Measurements from ENCODE around the gene OGDH. TPM values are rescaled to one million over a fixed set of nuclear protein-coding genes. Genes with fewer than 3 reads are reported as not detected.
"Not testable (repeated sequence)": the region's sequence is repeated elsewhere in the genome, so short reads cannot be mapped to it uniquely, and the experiment has no call there.

The OGDH gene
- 56.7 TPM for polyA plus RNA-seq (2013, experiment 1 of 2; ENCODE audit: insufficient read length)
- polyA plus RNA-seq (2013, experiment 2 of 2; ENCODE audit: insufficient read length) = 56.2 TPM

DNA sequence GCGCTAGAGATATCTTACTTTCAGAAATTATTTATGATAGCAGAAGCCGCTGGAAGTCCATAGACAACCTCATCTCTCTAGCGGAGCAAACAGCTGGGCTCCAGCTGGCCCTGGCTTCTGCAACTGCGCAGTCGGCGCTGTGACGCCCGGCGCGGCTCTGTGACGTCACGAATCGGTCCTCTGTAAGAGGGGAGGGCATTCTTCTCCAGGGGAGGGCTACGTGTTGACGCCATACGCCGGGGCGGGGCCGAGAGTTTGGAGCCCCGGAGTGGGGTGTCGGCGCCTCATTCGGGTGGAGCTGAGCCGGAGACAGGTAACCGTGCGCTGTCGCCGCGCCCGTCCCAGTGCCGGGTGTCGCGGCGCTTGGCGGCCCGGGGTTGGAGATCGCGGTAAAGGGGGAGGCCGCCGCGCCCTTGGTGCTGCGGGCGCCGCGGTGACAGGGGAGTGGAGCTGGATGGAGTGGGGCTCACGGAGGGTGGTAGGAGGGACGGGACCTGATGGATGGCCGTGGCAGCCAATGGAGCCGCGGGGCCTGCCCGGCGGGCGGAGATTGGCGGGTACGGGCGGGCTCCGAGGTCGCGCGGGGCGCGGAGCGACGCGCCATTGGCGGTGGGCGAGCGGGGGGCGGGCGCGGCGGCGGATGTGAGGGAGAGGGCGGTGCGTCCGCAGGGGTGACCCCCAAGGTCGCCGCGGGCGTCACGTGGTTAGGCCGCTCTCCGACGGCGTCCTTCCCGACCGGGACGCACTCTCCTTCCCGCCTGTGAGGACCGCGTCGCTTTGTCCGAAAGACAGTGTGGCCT lies at the start of gene OGDH:
OGDH (plus strand) TSS at position 287 of the 800 bp plus-strand sequence. CDS start 17,717 bp downstream, outside the sequence.
- peak; percentile 99 for DNase-seq

DNA sequence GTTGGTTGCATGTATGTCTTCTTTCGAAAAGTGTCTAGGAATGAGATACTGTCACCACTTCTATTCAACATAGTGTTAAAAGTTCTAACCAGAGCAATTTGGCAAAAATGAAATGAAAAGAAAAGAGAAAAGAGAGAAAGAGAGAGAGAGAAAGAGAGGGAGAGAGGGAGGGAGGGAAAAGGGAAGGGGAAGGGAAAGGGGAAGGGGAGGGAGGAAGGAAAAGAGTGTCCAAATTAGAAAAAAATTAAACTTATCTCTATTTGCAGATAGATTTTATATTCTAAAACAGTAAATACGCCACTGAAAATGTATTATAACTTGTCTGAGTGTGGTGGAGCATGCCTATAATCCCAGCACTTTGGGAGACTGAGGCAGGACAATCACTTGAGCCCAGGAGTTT lies 48.9 kb upstream of the OGDH start:
- DNase-seq = no peak

- no peak for DNase-seq
These were observed 46.9 kb upstream of the OGDH start for GRCh38 chr7:44559485-44559884.

- no peak for DNase-seq
These were observed 44.9 kb upstream of the OGDH start for GRCh38 chr7:44561481-44561880.

- DNase-seq = peak; percentile 37
These were observed 44.3 kb upstream of the OGDH start for GRCh38 chr7:44561962-44562621.

DNA sequence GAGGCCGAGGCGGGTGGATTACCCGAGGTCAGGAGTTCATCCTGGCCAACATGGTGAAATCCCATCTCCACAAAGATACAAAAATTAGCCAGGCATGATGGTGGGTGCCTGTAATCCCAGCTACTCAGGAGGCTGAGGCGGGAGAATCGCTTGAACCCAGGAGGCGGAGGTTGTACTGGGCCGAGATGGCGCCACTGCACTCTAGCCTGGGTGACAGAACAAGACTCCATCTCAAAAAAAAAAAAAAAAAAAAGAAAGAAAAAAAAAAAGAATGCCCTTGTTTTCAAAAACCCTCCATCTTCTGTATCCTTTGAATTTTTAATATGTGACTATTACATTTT lies 43.8 kb upstream of the OGDH start:
- DNase-seq = not testable (repeated sequence)

DNA sequence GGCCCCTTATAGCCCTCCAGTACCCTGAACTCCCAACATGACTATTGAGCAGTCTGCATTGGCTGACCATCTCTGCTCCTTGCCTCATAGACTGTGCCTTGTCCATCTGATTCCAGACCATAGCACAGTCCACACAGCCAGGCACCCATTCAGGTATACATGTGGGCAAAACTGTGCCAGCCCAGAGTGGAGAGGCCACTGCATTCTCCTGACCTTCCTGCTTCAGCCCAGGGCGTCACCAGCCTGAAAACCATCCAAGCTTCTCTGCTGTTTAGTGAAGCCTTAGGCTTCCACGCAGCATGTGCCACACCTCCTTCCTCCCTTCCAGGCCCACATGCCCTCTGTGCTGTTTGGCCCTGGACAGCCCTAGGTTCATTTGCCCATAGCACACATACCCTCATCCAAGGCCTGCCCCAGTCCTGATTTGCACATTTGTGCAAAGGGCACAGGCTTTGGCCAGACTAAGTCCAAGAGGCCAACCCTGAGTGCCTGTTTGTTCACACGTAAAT lies 43.2 kb upstream of the OGDH start:
- DNase-seq = no peak

- DNase-seq = no peak
These were observed 41.8 kb upstream of the OGDH start for GRCh38 chr7:44564606-44565005.

GRCh38 chr7:44565097-44565794 lies 41.2 kb upstream of the OGDH start:
- peak; percentile 49 for DNase-seq

DNA sequence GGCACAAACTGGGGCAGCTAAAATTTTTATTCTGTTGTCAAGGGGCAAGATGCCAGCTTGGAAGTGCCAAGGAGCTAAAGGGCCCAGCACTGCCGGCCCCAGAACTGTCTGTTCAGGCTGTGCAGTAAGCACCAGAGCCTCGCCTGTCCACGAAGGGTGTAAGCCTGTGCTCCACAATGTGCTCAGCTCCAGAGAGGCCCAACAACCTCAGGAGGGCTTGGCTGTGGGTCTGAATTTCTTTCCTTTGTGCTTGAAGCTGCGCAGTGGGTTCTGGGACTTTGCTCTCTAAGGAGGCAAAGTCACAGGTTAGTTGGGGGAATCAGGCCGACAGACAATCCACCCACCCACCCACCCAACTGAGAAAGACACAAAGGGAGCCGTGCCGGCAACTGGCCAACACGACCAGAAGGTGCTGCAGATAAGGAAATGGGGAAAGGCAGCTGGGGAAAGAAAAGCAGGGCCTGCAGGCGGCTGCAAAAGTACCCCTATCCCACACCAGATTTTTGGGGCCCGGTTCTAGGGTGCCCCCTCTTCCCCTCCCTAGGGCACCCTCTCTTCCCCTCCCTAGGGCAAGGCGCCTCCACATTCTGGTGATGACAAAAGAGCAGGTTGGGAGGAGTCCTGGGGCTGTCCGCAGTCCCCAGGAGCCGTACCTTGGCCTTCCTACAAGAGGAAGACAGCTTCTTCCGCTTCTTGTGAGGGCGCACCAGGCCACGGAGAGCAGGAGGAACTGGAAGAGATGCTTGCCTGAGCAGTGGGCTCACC lies 40.5 kb upstream of the OGDH start:
- no peak for DNase-seq

- no peak for DNase-seq
These were observed 39.7 kb upstream of the OGDH start for GRCh38 chr7:44566680-44567079.

GRCh38 chr7:44567884-44568283 lies 38.5 kb upstream of the OGDH start:
- DNase-seq = no peak

DNA sequence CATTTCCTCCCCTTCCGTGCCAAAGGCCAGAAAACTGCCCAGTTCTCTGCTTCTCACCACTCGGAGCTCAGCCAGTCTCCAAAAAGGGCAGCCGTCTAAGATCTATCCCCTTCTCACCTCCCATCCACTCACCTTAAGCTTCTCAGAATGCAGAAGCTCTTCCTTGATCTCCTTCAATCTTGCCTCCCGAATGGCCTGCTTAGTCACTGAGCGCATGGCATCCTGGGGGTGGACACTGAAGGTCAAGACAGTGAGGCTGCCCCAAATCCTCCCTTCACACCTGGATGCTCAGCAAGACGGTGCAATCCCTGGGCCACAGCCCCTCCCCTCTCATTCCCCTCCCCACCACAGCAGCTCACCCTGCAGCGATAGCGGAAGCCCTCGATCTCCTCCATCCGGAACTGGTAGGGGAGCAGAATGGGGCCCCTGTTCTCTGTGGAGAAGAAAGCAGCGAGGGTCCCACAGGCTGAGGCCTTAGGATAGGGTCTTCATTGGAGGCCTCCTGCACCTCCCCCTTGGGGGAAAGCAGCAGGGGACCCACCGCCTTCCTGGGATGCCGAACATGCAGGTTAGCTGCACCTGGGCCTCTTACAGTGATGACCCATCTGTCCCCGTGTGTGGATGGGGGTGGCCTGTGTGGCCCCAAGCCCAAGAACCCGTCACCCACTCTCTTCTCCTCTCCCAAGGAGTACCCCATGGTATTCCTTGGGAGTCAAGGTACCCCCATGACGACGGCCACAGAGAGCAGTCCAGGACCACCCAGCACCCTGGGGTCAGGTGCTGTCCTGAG lies 37.5 kb upstream of the OGDH start:
- DNase-seq = no peak

DNA sequence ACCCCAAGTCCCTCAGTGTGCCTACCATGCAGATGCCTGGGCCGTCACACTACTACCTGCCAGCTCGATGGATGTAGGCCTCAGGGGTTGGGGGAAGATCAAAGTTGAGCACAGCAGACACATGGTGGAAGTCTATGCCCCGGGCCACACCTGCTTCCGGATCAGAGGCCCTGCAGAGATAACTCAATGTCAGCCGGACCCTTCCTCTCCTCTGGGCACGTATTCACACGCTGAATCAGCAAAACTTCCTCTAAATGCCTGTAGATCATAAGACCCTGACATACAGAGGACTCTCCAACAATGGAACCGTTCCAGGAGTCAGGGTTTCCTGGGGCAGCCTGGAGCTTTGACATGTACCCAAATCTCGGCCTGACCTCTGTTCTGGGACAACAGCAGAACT lies 36.5 kb upstream of the OGDH start:
- DNase-seq = no peak

DNA sequence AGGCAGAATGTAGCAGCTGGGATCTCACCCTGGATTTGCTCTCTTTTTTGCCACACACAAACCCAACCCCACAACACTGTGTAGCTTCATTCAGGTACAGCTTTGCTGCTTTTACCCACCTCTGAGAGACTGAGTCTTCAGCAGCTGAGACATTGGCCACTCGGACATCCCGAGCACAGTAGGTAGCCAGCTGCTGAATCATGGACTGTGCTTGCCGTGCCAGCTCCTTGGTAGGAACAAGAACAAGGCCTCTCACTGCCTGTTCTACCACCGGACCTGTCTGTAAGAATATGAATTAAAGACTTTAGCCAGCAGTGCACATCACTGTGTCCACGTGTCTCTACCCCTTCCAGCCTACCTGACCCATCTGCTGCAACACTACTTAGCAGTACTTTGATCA lies 33.7 kb upstream of the OGDH start:
- no peak for DNase-seq

GRCh38 chr7:44573464-44574286 lies 32.8 kb upstream of the OGDH start, which contains the start of gene DDX56:
Gene DDX56 (minus strand): TSS chr7:44573908. CDS start chr7:44573895, 13 bp downstream.
- DNase-seq = peak; percentile 95

DNA sequence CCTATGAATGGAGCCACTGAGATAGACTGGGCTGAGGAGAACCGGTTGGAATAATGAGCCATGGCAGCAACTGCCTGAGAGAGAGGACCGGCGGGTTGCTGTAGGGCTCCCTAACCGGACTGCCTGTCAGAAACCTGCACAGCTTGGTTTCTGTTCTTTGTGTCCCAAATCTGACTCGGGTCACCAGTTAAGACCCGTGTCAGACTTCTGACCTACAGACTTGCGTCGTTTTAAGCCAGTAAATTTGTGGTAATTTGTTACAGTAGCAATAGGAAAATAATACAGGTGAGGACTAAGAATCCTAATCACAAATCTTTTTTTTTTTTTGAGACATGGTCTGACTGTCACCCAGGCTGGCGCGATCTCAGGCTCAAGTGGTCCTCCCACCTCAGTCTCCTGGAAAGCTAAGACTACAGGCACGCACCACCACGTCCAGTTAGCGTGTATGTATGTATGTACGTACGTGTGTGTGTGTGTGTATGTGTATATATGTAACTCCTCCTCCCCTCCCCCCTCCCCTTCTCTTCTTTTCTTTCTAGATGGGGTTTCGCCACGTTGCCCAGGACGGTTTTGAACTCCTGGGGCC lies 32.0 kb upstream of the OGDH start:
- no peak for DNase-seq

DNA sequence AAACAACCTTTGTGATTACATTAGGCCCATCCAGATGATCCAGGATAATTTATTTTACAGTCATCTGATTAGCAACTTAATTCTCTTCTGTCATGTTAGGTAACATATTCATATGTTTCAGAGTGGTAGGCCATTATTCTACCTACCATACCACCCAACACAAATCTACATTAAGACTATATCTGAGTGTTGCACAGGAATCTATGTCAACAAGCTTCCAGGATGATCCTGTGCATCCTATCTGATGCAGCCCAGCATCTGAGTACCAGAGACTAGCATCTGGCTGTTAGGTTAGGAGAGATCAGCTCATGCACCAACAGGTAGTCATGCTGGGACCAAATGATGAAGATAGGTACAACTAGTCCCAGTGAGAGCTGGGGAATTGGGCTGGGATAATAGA lies 31.4 kb upstream of the OGDH start:
- no peak for DNase-seq

GRCh38 chr7:44576228-44576627 lies 30.2 kb upstream of the OGDH start:
- no peak for DNase-seq

Measured in fibroblast of skin of scalp (primary cell).